Effector CD4-positive, alpha-beta T cell (primary cell): ENCODE measurements around the gene SLC27A4.

Source experiments
- DNase-seq: peaks from one replicate; pipeline ENCODE4 v3.0.0-alpha.2; 2020
- total RNA-seq: gene quantifications from one replicate; lab custom pipeline; 2026; lab: John Stamatoyannopoulos, UW

The SLC27A4 gene
- 16.7 reads per million, percentile 43 among the genes with 10 or more reads in this experiment for total RNA-seq

DNA sequence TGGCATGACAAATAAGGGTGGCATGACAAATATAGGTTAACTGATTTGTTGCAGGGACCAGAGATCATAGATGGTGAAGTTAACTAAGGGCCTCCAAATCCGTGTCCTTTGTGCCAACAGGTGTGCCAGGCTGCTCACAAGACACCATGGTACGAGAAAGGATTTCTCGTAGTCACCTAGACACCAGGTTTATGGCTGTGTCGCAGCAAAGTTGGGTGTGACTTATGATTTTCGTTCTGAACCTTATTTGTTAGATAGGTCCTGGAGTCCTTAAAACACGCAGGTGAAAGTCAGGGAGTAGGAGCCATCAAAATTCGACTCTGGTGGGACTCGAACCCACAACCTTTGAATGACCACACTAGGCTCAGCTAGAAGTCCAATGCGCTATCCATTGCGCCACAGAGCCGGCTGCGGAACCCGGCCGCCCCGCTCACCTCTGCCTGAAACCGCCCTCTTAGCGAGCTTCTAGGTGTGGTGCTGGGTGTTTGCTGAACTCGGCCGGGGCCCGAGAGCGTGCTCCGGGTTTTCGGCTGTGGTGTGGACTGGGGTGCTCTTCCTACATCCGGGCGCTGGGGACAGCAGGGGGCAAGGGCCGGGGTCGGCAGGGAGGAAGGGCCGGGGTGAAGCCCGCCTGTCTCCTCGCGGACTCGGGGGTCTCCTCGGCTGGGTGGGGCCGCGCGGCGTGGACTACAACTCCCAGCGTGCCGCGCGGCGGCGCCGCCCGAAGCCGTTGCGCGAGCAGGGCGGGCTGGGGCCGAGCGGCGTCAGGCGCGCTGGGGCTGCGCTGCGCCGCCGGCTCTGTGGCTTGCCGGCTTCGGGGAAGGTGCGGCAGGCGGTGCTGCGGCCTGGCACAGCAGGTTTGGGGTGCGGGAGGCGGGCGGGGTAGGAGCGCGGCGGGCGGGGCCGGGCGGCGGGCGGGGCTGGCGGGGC is at the start of gene SLC27A4:
Gene SLC27A4, plus strand, starts transcription at position 767 of the 930 bp plus-strand sequence. CDS start 2,606 bp downstream, outside the sequence.
- peak; percentile 76 for DNase-seq

GRCh38 chr9:128292009-128292408 is 48.3 kb upstream of the SLC27A4 start:
- no peak for DNase-seq

DNA sequence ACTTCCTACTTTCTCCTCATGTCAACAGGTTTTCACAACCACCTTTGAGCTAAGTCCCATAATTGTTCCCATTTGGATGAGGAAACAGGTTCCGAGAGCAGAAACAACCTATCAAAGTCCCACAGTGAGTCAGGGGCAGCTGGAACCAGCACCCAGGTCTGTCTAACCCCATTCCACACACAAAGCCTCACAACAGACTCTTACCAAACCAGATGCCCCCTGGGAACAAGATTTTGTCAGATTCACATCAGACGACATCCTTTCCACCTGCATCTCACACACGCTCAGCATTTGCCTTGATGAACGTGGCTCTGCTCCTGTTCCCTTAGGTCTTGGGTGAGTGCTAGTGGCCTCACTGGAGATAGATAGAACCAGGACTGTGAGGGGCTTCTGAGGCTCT is 47.2 kb upstream of the SLC27A4 start:
- no peak for DNase-seq

GRCh38 chr9:128294142-128294541 is 46.2 kb upstream of the SLC27A4 start:
- no peak for DNase-seq

DNA sequence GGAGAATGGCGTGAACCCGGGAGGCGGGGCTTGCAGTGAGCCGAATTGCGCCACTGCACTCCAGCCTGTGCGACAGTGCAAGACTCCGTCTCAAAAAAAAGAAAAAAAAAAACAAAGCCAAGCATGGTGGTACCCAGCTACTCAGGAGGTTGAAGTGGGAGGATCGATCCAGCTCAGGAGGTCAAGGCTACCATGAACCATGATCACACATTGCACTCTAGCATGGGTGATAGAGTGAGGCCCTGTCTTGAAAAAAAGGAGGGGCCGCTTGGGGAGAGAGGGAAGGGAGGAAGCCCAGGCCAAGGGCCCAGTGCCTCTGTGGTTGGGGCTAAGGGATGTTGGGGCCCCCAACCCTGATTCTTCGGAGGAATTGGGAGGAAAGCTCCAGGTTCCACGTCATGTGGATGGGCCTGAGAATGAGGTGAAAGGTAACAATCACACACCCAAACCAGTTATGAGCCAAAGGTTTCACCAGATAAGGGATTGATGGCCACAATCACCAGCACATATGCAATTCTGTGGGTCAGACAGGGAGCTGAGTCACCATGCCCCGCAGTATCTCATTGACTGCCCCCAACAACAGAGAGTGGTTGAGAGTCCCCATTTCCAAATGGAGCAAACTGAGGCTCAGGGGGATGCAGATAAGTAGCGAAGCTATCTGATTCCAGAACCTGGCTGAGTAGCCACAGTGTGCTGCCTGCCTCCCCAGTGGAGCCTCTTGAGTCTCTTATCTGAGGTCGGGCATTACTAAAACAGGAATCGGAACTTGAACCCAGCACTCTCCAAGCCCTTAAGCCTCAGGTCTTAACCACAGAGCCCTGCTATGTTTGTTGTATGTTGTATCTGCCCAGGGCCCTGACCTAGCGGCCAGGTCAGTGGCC is 43.7 kb upstream of the SLC27A4 start:
- DNase-seq, result no peak

- DNase-seq, result no peak
These were observed 43.0 kb upstream of the SLC27A4 start for GRCh38 chr9:128297221-128297773.

- DNase-seq, result no peak
These were observed 41.5 kb upstream of the SLC27A4 start for GRCh38 chr9:128298535-128299482.

- no peak for DNase-seq
These were observed 36.0 kb upstream of the SLC27A4 start for GRCh38 chr9:128304136-128304970.

GRCh38 chr9:128304971-128305288 is 35.4 kb upstream of the SLC27A4 start:
- DNase-seq, result no peak

DNA sequence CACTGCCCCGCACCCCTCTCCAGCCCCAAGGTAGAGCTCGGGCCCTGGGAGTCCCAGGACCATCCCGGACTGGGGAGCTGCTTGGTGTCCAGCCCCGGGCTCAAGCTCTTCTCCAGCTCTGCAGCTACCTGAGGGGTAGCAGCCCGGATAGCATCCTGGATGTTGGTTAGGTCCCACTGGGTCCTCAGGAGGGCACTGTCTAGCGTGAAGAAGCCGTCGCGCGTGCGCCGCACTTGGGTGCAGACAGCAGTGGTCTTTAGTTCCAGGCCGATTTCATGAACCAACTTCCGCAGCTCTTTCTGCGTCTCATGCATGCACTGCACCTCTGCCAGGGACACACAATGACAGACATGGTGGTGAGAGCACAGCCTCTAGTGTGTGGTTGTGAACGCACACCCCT is 30.8 kb upstream of the SLC27A4 start:
- DNase-seq, result no peak

DNA sequence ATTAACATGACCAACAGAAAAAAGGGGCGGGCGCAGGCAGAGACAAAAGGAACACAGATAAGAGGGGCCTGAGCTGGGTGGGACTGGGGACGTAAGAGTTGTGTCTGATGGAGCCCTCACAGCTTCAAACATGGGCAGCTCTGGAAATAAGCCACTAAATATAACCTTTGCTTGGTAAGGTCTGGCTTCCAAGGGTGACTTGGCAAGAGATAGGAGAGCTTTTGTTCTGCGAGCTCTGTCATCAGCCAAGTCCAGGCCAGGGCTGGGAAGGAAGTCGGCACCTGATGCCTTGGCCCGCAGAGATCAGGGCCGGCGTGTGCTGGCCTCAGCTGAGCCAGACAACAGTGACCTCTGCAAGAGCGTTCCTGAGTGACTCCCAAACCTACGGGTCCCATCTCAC is 29.9 kb upstream of the SLC27A4 start:
- DNase-seq, result no peak

DNA sequence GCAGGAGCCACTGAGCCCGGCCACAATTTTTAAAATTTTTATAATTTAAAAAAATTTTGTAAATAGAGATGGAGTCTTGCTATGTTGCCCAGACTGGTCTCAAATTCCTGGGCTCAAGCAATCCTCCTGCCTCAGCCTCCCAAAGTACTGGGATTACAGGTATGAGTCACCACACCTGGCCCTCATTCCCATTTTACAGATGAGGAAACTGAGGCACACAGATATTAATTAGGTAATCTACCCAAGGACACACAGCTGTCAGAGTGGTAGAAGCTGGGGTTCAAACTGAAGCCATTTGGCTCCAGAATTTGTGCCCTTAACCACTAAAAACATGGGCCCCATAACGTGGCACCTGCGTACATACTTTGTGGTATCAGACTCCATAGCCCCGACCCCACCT is 25.6 kb upstream of the SLC27A4 start:
- DNase-seq, result no peak

- no peak for DNase-seq
These were observed 23.9 kb upstream of the SLC27A4 start for GRCh38 chr9:128316421-128316820.

- DNase-seq, result no peak
These were observed 22.7 kb upstream of the SLC27A4 start for GRCh38 chr9:128317629-128318028.

GRCh38 chr9:128321343-128321742 is 19.0 kb upstream of the SLC27A4 start:
- DNase-seq, result no peak

DNA sequence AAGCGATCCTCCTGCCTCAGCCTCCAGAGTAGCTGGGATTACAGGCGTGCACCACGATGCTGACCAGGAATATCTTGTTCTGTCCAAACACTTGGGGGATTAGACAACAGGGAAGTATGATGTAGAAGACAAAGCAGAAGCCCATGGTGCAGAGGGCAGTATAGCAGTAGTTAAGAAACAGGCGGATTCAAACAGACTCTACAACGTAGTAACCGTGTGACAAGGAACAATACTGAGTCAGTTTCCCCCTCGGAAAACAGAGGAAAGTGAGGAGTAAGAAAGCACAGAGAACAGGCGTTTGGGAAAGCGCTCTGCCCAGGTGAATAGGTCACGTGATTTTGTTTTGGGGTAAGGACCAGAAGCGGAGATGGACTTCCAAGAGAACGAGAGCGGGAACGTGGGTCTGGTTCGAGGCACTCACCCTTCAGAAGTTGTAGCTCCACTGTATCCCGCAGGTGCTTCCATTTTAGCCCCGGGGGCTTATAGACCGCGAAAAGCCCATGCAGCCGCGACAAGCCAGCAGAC is 18.4 kb upstream of the SLC27A4 start:
- no peak for DNase-seq

DNA sequence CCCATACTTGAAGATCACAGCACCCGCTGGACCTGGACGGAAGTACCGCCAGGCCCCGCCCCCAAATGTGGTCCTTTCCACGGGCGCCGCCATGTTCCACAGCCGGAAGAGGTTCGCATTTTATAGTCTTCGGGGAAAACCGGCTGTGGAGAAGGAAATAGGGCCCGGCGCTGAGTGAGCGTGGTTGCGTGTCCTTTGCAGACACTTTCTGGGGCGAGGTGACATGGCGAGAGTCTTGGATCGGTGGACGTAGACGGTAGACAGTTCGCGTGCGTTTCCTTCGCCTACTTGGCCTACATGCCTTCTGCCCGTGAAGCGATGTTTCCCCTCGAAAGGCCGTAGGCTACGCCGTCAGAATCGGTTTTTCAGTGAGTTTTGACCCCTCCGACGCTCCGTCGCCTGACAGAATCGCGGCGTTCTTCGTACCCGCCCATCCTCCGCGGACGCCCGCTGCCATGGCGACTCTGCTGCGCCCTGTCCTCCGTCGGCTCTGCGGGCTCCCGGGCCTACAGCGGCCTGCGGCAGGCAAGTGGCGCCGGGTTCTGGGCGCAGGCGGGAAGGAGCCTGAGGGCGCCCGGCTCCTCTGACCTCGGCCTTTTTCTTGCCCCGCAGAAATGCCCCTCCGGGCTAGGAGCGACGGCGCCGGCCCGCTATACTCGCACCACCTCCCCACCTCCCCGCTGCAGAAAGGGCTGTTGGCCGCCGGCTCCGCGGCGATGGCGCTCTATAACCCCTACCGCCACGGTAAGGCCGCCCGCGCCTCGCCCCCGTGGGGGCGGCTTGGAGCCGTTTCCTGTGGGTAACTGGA is 17.7 kb upstream of the SLC27A4 start, which contains the start of the genes COQ4 and TRUB2:
Gene COQ4, plus strand, starts transcription at position 436 of the 808 bp plus-strand sequence. Its CDS starts 20 bp downstream, at position 456.
Gene TRUB2, minus strand, starts transcription at position 44 of the 808 bp plus-strand sequence. Its CDS starts 39 bp downstream, at position 5.
- peak; percentile 91 for DNase-seq

- DNase-seq, result no peak
These were observed 17.1 kb upstream of the SLC27A4 start for GRCh38 chr9:128323212-128323730.

- no peak for DNase-seq
These were observed 16.5 kb upstream of the SLC27A4 start for GRCh38 chr9:128323791-128324190.
